Activated B cell treated with CpG ODN at 0.5 μM for 24 hours (primary cell): ENCODE data around the gene HOXA5. TPM values are rescaled to one million over a fixed set of nuclear protein-coding genes. Genes with fewer than 3 reads are reported as not detected.

ENCODE experiments used
- ATAC-seq: fragments of 200-7000 bp; cut with Tn5 transposase; one replicate; pipeline ENCODE4 v1.10.0; 2021; ENCODE audit warnings: low read depth, mild to moderate bottlenecking, moderate library complexity
- CTCF ChIA-PET: fragments of 350-600 bp; sonication (Branson Sonifier 250); formaldehyde crosslinking; loops from one replicate; lab custom pipeline; 2021; ENCODE audit warnings: antibody characterized with exemption; lab: Charles Lee
- POLR2A ChIA-PET: fragments of 350-600 bp; sonication (Branson Sonifier 250); formaldehyde crosslinking; loops from one replicate; lab custom pipeline; 2021; ENCODE audit warnings: antibody characterized with exemption; lab: Charles Lee
- DNase-seq: peaks from one replicate; pipeline ENCODE4 v3.0.0; 2022
- H3K27ac Mint-ChIP-seq: one replicate; pipeline ENCODE4 v1.8.0; 2020; ENCODE audit warnings: mixed read lengths
- H3K27me3 Mint-ChIP-seq: one replicate; pipeline ENCODE4 v1.8.0; 2021; ENCODE audit warnings: mixed read lengths
- H3K36me3 Mint-ChIP-seq: one replicate; pipeline ENCODE4 v1.8.0; 2021; ENCODE audit warnings: low read depth, mixed read lengths
- H3K4me1 Mint-ChIP-seq: one replicate; pipeline ENCODE4 v1.8.0; 2021; ENCODE audit warnings: mixed read lengths
- H3K4me3 Mint-ChIP-seq: one replicate; pipeline ENCODE4 v1.8.0; 2020; ENCODE audit warnings: mild to moderate bottlenecking, mixed read lengths
- H3K9me3 Mint-ChIP-seq: one replicate; pipeline ENCODE4 v1.8.0; 2020; ENCODE audit warnings: mixed read lengths
- CTCF ChIP-seq: fragments of 200-600 bp; IDR thresholded peaks from one replicate; pipeline ENCODE4 v1.8.0; 2022; ENCODE audit warnings: antibody characterized with exemption, mild to moderate bottlenecking
- intact Hi-C: fragments of 100-400 bp; cut with micrococcal nuclease; formaldehyde crosslinking; loops from one replicate; pipeline ENCODE4 v1.15.1; 2024
- total RNA-seq: library from RNA; stranded (reverse); gene quantifications from 2 replicates; pipeline ENCODE4 v1.2.3, GENCODE V29; 2022

HOXA5 gene
- total RNA-seq, 1 donor from 2014 or later = not detected

GRCh38 chr7:27189997-27190748, 46.7 kb upstream of the HOXA5 start:
- ATAC-seq (no peak), DNase-seq (peak; percentile 10)
- Mint-ChIP-seq H3K27ac (no peak overlapping the region), H3K4me1 (peaks cover 43% of the 10 kb centered on the region), H3K36me3 (no peaks in the 10 kb centered on the region), H3K4me3 (no peak overlapping the region), H3K27me3 (peaks cover 78% of the 10 kb centered on the region), H3K9me3 (no peaks in the 10 kb centered on the region)
- intact Hi-C loops = loop anchor here (5.0 to 10.0 kb wide), 3 partner anchors 1085 to 1765 kb away; partner anchors contain the start of gene TRIL
- CTCF ChIA-PET = interaction anchor here (0.8 to 1.9 kb wide), 3 partner anchors 11 to 40 kb away, joined by 4 to 6 read pairs (median 5); no protein-coding TSS in a partner anchor
- TF ChIP-seq CTCF = no peak
- POLR2A ChIA-PET = interaction anchor here (1.3 kb wide), 1 partner anchor 19 kb away, joined by 3 read pairs; no protein-coding TSS in a partner anchor

GRCh38 chr7:27189295-27189996, 46.0 kb upstream of the HOXA5 start:
- ATAC-seq = no peak
- CTCF ChIA-PET = interaction anchor here (1.9 kb wide), 1 partner anchor 10 kb away, joined by 5 read pairs; no protein-coding TSS in a partner anchor
- intact Hi-C loops = loop anchor here (5.0 kb wide), 1 partner anchor 1327 kb away; no protein-coding TSS in a partner anchor
- Mint-ChIP-seq H3K4me1 (peaks cover 50% of the 10 kb centered on the region), H3K27me3 (peaks cover 78% of the 10 kb centered on the region), H3K27ac (no peak overlapping the region), H3K36me3 (no peaks in the 10 kb centered on the region), H3K9me3 (no peaks in the 10 kb centered on the region), H3K4me3 (no peak overlapping the region)
- peak; percentile 14 for DNase-seq
- no peak for TF ChIP-seq CTCF
- POLR2A ChIA-PET = no interaction called here

- peak overlapping the region; percentile 69 for H3K4me3 Mint-ChIP-seq
Observed at GRCh38 chr7:27188386-27189294, 45.2 kb upstream of the HOXA5 start.

More at GRCh38 chr7:27188386-27189294, 45.2 kb upstream of the HOXA5 start:
- H3K27me3 Mint-ChIP-seq = peaks cover 76% of the 10 kb centered on the region
- H3K36me3 Mint-ChIP-seq = no peaks in the 10 kb centered on the region
- H3K27ac Mint-ChIP-seq = no peak overlapping the region
- peak; percentile 36 for DNase-seq
- no peak for ATAC-seq
- no peak for TF ChIP-seq CTCF
- no peaks in the 10 kb centered on the region for H3K9me3 Mint-ChIP-seq
- intact Hi-C loops = loop anchor here (1.0 to 5.0 kb wide), 2 partner anchors 24 to 1326 kb away; no protein-coding TSS in a partner anchor
- peaks cover 54% of the 10 kb centered on the region for H3K4me1 Mint-ChIP-seq
- ChIA-PET CTCF (no interaction called here), POLR2A (interaction anchor here (1.4 kb wide), 1 partner anchor 26 kb away, joined by 3 read pairs; no protein-coding TSS in a partner anchor)
